Upper lobe of left lung (tissue), 4 donors: ENCODE results near the gene HM13.

Experiments used
- CTCF ChIP-seq, 6 experiments: fragments of 450-650 bp in 4 of 6; fragments of 200-600 bp in 2 of 6; sonication (generic) in 2 of 6; IDR thresholded peaks; one replicate each; pipeline ENCODE4 v1.5.1; 2016 to 2019; ENCODE audit warnings: antibody characterized with exemption in 6 of 6
- POLR2A ChIP-seq, 4 donors: fragments of 450-650 bp; IDR thresholded peaks; one replicate each; pipeline ENCODE4 v1.5.1; 2016 to 2017; ENCODE audit warnings: antibody characterized with exemption in 4 of 4, mild to moderate bottlenecking in 2 of 4

GRCh38 chr20:31603822-31604566 lies 89.8 kb downstream of the HM13 start:
- TF ChIP-seq POLR2A (IDR thresholded peaks at IDR 0.05), result peak in 3 of 4 donors; percentile 67 to 81 (median 67)
- peak in 2 of 6 experiments; percentile 10 to 15 for TF ChIP-seq CTCF (IDR thresholded peaks at IDR 0.05)
